Renal cortex interstitium (tissue), 11 donors: ENCODE measurements around the gene CMTM5. TPM values are rescaled to one million over a fixed set of nuclear protein-coding genes. Genes with fewer than 3 reads are reported as not detected.
"Not testable (repeated sequence)": the region's sequence is repeated elsewhere in the genome, so short reads cannot be mapped to it uniquely, and the experiment has no call there.

ENCODE experiments used
- DNase-seq, 11 donors: peaks; one replicate each; pipeline ENCODE4 v3.0.0-alpha.2; 2013; ENCODE audit warnings: low read depth in 9 of 11, low spot score in 4 of 11; ENCODE audit errors: extremely low read depth in 1 of 11
- polyA plus RNA-seq, 3 donors: library from polyadenylated mRNA; unstranded; fragments of 120-200 nt; gene quantifications; one replicate each; pipeline ENCODE4 v1.2.1, GENCODE V29; 2013; ENCODE audit not compliant: insufficient read length in 3 of 3

The CMTM5 gene
- polyA plus RNA-seq, 3 donors: 1.5 to 2.8 (median 2.3) TPM

DNA sequence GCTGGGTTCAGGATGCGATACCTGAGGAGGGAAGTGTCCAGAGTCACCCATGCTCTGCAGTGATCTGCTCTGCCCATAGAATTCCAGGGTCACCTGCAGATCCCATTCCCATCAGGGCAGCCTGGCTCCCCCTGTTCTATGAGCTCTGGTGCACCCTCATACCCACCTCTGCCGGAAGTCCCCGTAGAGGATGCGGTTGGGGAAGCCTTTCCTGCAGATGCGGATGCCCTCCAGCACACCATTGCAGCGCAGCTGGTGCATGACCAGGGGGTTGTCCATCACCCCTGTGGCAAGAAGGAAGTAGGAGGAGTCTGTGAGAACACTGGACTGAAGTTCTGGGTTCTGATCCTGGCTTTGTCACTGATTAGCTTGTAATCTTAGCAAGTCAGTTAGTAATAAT is 49.0 kb downstream of the CMTM5 start:
- not testable (repeated sequence) for DNase-seq

DNA sequence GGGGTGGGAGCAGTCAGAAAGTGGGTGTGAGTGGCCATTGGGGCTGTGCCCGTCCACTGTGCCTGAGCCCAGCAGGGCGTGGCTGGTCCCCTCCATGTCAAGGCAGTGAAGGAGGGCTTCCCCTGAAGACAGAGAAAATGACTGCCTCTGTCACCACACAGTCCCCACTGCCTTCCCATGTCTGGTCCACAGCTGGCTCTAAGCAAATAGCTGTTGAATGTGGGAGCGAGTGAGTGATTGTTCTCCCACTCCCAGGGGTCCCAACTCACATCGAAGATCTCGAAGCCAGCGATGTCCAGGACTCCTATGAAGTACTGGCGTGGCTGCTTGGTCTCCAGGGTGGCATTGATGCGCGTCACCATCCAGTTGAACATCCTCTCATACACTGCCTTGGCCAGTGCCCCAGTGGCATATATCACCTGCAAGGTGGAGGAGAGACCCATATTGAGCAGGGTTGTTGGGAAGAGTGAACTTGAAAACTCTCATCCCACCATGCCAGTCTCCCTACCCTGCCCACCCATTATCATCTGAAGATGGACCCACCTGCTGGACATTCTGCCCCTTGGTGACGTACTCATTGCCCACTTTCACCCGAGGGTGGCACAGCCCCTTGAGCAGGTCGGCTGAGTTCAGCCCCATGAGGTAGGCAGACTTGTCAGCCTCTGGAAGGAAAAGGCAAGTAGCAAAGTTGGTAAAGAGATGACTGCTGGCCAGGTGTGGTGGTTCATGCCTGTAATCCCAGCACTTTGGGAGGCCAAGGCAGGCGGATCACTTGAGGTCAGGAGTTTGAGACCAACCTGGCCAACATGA is 52.0 kb downstream of the CMTM5 start:
- DNase-seq: no peak

Other genes with a start within 250 kb of the CMTM5 start
- gene SLC7A8, start 193.4 kb upstream of the CMTM5 start, polyA plus RNA-seq: 100 to 1,000 TPM in 1 of 3 donors, 10 to 100 TPM in 2; 75.9 to 120 (median 82.9) TPM
- gene RNF212B, start 139.1 kb upstream of the CMTM5 start, polyA plus RNA-seq: 1 to 10 TPM; 1.0 to 1.8 (median 1.1) TPM
- gene HOMEZ, start 90.9 kb upstream of the CMTM5 start, polyA plus RNA-seq: 10 to 100 TPM; 27.8 to 29.8 (median 27.9) TPM
- gene PPP1R3E, start 74.2 kb upstream of the CMTM5 start, polyA plus RNA-seq: 10 to 100 TPM; 23.1 to 37.8 (median 28.2) TPM
- 10 to 100 TPM; 41.3 to 49.8 (median 41.7) TPM for gene BCL2L2, start 70.2 kb upstream of the CMTM5 start, polyA plus RNA-seq
- 100 to 1,000 TPM; 274 to 348 (median 280) TPM for gene PABPN1, start 55.6 kb upstream of the CMTM5 start, polyA plus RNA-seq
- 10 to 100 TPM; 50.0 to 79.3 (median 58.6) TPM for gene SLC22A17, start 24.2 kb upstream of the CMTM5 start, polyA plus RNA-seq
- gene EFS, start 11.9 kb upstream of the CMTM5 start, polyA plus RNA-seq: 10 to 100 TPM; 33.1 to 51.2 (median 46.6) TPM
- not detected for gene IL25, start 4.2 kb upstream of the CMTM5 start, polyA plus RNA-seq
- under 1 TPM; 0.11 to 0.23 (median 0.20) TPM for gene MYH6, start 31.2 kb downstream of the CMTM5 start, polyA plus RNA-seq
- gene MYH7, start 58.6 kb downstream of the CMTM5 start, polyA plus RNA-seq: under 1 TPM; 0.19 to 0.53 (median 0.35) TPM
- gene NGDN, start 92.7 kb downstream of the CMTM5 start, polyA plus RNA-seq: 10 to 100 TPM; 60.8 to 69.8 (median 63.8) TPM
- gene ZFHX2, start 174.7 kb downstream of the CMTM5 start, polyA plus RNA-seq: 10 to 100 TPM in 1 of 3 donors, 1 to 10 TPM in 2; 7.4 to 10.1 (median 7.8) TPM
- 10 to 100 TPM; 16.1 to 19.2 (median 18.1) TPM for gene THTPA, start 179.2 kb downstream of the CMTM5 start, polyA plus RNA-seq
- gene AP1G2, start 190.7 kb downstream of the CMTM5 start, polyA plus RNA-seq: 100 to 1,000 TPM in 1 of 3 donors, 10 to 100 TPM in 2; 66.5 to 121 (median 75.3) TPM
- gene JPH4, start 201.7 kb downstream of the CMTM5 start, polyA plus RNA-seq: 10 to 100 TPM; 10.7 to 14.1 (median 11.6) TPM